ENCODE data around the gene CLIP2.
A peak's percentile ranks its signal among the peaks of the same experiment; 100 is the strongest.
"Not testable (repeated sequence)": the region's sequence is repeated elsewhere in the genome, so short reads cannot be mapped to it uniquely, and the experiment has no call there.

The CLIP2 gene

DNA sequence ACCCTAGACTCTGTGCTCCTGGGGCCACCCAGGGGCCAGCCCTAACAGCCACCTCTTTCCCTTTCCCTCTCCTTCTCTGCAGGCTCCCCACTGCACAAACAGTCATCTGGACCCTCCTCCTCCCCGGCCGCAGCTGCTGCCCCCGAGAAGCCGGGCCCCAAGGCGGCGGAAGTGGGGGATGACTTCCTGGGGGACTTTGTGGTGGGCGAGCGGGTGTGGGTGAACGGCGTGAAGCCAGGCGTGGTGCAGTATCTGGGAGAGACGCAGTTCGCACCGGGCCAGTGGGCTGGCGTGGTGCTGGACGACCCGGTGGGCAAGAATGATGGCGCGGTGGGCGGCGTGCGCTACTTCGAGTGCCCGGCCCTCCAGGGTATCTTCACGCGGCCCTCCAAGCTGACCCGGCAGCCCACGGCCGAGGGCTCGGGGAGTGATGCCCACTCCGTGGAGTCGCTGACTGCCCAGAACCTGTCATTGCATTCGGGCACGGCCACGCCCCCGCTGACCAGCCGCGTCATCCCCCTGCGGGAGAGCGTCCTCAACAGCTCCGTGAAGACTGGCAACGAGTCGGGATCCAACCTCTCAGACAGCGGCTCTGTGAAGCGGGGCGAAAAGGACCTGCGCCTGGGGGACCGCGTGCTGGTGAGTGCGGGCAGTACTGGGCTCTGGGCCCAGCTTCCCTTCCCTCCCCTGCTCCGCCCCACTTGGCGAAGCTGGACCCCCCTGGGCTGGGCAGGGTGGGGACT lies 49.3 kb downstream of the CLIP2 start:
- DNase-seq = no peak

DNA sequence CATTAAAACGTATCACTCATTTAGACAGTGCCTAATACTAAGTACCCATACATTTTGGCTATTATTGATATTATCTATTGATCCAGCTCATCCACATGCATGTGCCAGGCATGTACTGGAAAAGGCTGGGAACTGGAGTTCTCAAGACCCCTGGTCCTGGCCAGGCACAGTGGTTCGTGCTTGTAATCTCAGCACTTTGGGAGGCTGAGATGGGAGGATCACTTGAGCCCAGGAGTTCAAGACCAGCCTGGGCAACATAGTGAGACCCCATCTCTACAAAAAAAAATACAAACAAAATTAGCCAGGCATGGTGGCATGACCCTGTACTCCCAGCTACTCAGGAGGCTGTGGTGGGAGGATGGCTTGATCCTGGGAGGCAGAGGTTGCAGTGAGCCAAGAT lies 50.4 kb downstream of the CLIP2 start:
- not testable (repeated sequence) for DNase-seq

DNA sequence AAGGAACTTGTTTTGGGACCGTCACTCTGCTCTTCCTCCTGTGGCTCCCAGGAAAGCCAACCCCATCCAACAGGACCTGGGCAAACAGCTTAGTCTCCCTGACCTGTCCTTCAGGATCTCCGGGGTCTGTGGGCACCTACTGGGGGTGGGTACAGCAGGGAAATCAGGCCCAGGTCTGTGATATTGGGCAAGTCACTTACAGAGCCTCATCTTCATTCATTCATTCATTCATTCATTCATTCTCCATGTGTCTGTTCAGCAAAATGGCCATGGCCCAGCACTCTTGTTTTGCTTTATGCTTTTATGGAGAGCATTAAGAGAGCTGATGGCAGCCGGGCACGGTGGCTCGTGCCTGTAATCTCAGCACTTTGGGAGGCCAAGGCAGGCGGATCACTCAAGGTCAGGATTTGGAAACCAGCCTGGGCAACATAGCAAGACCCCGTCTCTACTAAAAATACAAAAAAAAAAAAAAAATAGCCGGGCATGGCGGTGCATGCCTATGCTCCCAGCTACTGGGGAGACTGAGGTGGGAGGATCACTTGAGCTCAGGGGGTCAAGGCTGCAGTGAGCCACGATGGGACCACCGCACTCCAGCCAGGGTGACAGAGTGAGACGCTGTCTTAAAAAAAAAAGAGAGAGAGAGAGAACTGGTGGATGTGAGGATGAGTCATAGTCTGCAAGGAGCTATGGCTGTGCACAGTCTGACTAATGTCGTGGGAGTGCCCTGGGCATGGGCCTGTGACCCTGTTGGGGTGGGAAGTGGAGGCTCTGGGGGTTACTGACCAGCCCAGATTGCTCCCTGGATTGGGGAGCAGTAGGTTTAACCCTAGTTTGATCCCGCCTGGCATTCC lies 54.3 kb downstream of the CLIP2 start:
- DNase-seq = peak in 1 of 2 donors; percentile 8

DNA sequence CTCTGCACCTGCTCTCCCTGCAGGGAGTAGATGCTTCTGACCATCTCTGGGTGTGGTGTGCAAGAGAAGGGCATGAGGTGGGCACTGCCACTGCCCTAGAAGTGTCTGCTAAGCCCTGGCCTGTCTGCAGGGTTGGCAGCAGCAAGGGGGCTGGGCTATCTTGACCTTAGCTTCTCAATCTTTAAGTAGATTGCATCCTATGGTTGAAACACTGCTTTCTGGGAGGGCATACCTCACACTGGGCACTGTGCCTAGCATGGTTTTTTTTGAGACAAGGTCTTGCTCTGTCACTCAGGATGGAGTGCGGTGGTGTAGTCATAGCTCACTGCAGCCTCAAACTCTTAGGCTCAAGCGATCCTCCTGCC lies 54.9 kb downstream of the CLIP2 start:
- DNase-seq = no peak

DNA sequence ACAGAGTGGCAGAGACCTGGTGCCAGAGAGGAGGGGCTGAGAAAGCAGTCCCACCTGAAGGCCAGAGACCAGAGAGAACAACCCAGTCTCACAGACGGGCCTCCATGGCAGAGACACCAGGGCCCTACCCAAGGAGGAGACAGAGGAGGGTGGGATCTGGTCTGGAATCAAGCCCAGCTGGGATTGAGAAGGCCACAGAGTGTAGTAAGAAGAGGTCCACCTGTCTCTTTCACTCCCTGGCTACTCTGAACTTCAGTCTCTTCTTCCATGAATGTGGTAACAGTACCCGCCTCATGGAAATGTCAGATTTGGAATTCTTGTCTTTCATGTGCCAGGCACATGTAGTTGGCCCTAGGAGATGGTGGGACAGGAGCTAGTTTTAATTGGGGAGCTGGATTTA lies 55.6 kb downstream of the CLIP2 start:
- DNase-seq = no peak

DNA sequence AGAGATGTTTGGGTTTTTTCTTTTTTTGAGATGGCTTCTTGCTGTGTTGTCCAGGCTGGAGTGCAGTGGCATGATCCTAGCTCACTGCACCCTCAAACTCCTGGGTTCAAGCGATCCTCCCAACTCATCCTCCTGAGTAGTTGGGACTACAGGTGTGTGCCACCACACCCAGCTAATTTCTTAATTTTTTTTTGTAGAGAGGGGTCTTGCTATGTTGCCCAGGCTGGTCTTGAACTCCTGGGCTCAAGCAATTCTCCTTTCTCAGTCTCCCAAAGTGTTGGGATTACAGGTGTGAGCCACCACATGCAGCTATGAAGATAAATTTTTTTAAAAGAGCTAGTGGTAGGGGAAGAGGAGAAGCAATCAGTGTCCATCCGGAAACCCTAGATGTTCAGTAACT lies 56.8 kb downstream of the CLIP2 start:
- no peak for DNase-seq

DNA sequence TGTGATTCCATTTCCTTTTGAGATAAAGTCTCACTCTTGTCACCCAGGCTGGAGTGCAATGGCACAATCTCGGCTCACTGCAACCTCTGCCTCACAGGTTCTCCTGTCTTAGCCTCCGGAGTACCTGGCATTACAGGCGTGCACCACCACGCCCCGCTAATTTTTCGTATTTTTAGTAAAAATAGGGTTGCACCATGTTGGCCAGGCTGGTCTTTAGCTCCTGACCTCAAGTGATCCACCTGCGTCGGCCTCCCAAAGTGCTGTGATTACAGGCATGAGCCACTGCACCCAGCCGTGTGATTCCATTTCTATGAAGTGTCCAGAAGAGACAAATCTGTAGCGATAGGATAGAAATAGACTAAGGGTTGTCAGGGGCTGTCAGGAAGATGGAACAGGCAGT lies 60.4 kb downstream of the CLIP2 start:
- no peak for DNase-seq

DNA sequence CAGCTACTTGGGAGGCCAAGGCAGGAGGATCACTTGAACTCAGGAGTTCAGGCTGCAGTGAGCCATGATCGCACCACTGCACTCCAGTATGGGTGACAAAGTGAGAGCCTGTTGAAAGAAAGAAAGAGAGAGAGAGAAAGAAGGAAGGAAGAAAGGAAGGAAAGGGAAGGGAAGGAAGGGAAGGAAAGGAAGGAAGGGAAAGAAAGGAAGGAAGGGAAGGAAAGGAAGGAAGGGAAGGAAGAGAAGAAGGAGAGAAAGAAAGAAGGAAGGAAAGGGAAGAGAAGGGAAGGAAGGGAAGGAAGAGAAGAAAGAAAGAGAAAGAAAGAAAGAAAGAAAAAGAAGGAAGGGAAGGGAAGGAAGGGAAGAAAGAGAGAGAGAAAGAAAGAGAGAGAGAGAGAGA lies 61.5 kb downstream of the CLIP2 start:
- no peak for DNase-seq

DNA sequence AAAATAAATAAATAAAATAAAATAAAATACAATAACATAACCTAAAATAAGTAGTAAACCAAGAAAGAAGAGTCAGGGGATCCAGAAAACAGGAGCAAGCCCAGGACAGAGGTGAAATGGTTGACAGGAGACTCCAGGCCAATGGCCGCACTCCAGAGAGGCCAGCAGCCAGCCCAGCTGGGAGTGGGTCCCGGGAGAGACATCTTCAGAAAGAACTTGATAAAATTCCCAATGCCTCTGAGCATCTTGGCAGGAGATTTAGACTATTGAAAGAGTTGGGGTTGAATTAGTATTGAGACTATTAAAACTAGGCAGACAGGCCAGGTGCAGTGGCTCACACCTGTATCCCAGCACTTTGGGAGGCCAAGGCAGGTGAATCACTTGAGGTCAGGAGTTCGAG lies 62.6 kb downstream of the CLIP2 start:
- no peak for DNase-seq

DNA sequence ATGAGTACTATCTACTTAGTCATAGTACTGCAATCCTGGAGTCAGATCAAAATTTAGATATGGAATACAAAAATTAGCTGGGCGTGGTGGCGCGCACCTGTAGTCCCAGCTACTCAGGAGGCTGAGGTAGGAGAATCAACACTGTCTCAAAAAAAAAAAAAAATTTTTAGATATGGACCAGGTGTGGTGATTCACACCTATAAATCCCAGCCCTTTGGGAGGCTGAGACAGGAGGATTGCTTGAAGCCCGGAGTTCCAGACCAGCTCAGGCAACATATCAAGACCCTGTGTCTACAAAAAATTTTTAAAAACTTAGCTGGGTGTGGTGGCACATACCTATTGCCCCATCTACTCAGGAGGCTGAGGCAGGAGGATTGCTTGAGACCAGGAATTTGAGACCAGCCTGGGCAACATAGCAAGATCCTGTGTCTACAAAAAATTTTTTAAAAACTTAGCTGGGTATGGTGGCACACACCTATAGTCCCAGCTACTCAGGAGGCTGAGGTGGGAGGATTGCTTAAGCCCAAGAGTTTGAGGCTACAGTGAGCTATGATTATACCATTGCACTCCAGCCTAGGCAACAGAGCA lies 63.4 kb downstream of the CLIP2 start:
- not testable (repeated sequence) for DNase-seq

DNA sequence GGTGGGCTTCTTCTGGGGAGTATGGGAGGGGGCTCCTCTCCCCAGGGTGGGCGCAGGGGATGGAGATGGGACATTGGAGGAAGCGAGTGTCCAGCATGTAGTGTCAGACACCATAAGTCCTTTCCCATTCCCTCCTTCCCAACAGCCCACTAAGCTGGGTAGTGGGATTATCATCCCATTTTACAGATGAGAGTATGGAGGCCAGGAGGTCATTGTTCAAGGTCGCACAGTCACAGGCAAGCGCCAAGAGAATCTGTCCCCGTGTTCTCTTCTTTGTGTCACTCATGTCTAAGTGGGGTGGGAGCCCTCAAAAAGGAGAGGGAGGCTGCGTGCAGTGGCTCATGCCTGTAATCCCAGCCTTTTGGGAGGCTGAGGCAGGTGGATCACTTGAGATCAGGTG lies 64.8 kb downstream of the CLIP2 start:
- no peak for DNase-seq

DNA sequence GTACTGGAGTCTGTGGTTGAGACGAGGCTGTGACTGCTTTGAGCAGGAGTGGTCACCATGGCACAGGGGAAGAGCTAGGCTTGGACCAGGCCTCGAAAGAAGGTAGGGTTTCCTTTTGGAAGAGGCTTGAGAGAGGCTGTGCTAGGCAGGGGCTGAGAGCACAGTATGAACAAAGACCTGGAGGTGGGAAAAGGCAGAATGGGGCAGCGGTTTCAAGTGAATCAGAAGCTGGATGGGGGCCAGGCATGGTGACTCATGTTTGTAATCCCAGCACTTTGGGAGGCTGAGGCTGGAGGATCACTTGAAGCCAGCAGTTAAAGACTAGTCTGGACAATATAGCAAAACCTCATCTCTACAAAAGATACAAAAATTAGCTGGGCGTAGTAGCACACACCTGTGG lies 65.9 kb downstream of the CLIP2 start:
- no peak for DNase-seq

DNA sequence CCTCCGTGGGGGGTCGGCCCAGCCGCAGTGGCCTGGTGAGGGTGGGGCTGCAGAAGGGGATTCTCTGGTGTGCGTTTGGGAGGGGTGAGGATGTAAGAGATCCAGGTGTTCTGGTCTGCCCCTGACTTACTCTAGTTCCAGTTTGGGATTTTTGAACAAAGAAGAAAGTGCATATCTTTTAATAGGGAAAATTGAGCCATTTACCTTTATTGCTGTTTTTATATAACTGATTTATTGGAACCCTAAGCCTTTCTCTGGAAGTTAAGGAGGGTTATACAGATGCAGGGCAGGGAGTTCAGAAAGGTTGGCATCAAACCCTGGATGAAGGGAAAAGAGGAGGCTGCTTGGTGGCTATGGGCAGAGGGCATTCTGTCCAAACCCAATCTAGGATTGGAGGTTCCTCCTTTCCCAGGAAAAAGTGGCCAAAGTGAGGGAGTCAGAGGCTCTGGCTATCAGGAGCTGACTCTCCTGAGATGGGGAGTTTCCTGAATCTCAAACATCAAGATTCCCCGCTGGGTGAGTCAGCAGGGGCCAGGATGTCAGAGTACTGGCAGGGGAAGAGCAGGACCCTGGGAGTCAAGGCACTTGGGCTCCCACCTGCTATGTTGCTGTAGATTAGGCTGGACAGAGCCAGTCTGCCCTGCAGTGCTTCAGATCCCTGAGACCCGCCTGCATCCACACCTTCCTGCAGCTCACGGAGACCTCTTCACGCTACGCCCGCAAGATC lies 67.5 kb downstream of the CLIP2 start:
- DNase-seq = no peak

DNA sequence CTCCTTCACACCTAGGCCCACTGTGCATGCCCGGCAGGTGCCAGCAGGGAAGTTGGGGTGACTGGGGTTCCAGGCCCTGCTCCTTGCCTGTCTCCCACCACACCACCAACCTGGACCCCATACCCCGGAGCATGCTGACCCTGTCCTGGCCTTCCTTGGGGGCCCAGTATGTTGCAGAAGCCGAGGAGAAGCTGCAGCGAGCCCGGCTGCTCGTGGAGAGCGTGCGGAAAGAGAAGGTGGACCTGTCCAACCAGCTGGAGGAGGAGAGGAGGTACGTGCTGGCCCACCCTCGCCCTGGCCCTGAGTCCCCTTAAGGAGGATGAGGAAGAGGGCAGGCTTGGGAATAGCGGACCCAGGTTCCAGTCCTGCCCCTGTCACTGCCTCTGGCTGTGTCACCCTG lies 70.8 kb downstream of the CLIP2 start:
- no peak for DNase-seq

DNA sequence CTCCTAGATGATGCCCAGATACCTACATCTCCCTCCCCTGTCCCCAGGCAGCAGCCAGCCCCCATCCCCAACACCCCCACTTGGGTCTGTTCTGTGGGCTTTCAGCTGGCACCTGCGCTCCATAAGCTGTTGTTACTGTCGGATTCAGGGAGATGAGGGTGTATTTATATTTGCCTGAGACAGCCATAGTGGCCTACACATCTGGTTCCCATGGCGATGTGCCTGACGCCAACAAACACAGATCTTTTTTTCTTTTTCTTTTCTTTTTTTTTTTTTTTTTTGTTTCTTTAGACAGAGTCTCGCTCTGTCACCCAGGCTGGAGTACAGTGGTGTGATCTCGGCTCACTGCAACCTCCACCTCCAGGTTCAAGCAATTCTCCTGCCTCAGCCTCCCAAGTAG lies 73.1 kb downstream of the CLIP2 start:
- DNase-seq = no peak

DNA sequence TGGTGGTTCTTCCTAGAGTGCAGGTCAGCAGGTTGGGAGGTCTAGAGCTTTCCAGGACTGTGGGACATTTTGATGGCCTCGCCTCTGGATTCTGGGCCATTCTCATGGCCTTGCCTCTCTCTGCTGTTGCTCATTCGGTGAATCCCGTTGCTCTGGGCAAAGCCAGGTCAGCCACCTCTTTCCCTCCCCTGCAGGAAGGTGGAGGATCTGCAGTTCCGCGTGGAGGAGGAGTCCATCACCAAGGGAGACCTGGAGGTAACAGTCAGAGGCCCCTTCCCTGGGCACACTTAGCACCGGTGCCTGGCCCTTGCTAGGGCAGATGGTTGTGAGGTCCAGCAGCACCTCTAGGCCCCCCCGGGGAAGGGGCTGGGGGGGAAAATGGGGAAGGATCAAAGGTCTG lies 74.9 kb downstream of the CLIP2 start:
- no peak for DNase-seq

DNA sequence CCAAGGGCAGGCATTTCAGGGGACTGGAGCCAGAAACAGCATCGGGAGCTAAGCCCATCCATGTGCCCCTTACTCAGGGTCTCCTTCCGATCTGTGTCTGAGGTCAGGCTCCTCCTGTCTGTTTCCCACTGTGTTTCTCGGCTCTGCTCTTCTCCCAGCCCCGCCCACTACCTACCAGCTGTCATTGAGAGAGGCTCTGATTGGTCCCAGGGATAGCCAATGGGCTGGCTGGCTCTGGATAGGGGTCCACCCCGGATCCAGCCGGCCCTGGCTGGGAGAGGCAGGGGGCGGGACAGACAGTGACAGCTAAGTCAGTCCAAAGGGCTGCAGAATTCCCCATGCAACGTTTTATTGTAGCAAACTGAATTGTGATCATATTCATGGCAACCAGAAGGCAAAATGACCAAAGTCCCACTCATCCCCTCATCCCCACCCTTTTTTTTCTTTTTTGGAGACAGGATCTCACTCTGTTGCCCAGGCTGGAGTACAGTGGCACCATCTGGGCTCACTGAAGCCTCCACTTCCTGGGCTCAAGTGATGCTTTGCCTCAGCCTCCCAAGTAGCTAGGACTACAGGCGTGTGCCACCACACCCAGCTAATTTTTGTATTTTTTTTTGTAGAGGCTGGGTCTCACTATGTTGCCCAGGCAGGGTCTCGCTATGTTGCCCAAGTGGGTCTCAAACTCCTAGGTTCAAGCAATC lies 76.3 kb downstream of the CLIP2 start:
- no peak for DNase-seq

DNA sequence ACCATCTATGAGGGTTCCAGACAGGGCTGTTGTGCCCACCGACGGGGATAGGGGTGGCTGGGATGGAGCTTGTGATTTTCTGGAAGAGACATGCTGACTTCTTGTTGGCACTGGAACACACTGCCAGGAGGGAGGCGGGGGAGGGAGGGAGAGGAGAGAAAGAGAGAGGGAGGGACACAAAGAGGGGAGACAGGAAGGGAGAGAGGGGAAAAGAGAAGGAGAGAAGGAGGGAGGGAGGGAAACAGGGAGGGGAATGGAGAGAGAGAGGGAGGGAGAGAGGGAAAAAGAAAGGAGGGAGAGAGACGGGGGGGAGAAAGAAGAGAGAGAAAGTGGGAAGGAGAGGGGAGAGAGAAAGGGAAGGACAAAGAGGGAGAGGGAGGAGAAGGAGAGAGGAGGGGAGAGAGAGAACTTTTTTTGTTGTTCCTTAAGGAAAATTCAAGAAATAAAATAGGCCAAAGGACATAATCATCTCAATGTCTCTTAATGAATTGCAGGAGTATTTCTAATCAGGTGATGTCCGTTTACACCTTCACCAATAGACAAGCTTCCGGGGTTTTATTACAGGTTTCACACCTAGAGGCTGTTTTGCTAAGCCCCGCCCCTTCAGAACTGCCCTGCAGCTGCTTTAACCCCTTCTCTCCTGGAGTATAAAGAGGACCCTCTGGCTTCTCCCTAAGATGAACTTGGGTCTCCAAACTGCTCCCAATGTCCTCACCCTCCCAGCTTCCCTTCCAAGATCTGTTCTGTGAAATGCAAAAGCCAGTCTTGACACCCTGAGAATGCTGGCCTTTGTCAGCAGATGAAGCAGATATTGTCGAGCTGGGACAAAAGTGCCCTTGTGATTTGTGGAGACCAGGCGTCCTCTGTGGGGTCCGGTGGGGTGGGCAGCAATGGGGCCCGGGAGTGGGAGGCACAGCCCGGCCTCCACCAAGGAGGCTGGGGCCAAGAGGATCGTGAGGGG lies 82.5 kb downstream of the CLIP2 start:
- peak in 1 of 2 donors; percentile 17 for DNase-seq

DNA sequence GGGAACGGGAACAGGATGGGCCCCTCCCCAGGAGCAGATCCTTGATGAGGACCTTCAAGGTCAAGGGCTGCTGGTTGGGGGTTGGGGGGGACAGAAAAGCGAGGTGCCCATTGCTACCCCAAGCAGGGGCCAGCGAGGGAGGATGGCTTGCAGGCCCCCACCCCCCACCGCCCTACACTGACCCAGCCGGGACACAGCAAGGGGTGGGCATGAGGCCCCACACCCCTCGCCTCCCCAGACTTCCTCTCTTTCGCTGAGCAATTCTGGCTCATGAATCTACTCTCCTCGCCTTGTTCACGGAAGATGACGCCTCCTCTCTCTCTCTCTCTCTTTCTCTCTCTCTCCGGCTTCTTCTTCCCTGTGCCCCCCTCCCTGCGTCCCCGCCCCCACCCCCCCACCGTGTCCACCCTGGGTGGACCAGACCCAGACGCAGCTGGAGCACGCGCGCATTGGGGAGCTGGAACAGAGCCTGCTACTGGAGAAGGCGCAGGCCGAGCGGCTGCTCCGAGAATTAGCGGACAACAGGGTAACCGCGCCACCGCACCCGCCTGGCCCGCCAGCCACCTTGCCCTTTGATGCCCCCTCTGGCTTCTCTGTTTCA lies 83.4 kb downstream of the CLIP2 start:
- no peak for DNase-seq

DNA sequence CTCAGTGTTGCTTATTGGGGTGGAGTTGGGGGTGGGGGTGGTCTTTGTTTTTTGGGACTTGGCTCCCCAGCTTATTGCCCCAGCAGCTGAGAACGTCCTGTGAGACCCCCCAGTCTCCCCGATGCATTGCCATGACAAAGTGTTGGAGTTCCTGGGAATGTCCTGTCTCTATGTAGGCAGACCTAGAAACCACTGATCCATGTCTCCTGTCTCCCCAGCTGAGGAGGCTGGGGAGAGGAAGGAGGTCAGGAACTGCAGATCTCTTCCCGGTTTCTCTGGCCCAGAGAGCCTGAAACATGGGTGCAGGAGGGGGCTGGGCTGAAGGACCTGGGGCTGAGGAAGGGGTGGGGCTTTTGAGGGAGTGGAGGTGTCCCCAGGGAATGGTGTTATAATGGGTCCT lies 84.3 kb downstream of the CLIP2 start:
- DNase-seq = no peak

DNA sequence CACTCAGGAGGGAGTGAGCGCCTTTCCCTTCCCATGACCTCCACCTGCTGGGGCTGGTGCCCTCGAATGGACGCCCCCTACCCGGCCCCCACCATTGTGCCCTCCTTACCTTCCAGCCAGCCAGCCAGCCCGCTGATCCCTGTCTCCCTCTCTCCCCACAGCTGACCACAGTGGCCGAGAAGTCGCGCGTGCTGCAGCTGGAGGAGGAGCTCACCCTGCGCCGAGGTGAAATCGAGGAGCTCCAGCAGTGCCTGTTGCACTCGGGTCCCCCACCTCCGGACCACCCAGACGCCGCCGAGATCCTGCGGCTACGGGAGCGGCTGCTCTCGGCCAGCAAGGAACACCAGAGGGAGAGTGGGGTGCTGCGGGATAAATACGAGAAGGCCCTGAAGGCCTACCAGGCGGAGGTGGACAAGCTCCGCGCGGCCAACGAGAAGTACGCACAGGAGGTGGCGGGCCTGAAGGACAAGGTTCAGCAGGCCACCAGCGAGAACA lies 86.6 kb downstream of the CLIP2 start:
- no peak for DNase-seq

Data from stimulated activated CD4-positive, alpha-beta T cell treated with anti-CD3 and anti-CD28 coated beads, Interleukin-2, amount 100 ng/mL, for 24 hours (primary cell).